Panc1 (cell line): ENCODE data around the gene DNAJC24.

ENCODE experiments used
- POLR2AphosphoS5 ChIP-seq: IDR thresholded peaks from 2 replicates; pipeline ENCODE4 v1.6.1; 2012; ENCODE audit warnings: mild to moderate bottlenecking, low read depth, low read length, moderate library complexity
- SIN3A ChIP-seq: IDR thresholded peaks from 2 replicates; pipeline ENCODE4 v1.6.1; 2012; ENCODE audit warnings: low read depth, mild to moderate bottlenecking, low read length, moderate library complexity, borderline replicate concordance; ENCODE audit not compliant: insufficient read depth
- TCF7L2 ChIP-seq: IDR thresholded peaks from 2 replicates; pipeline ENCODE4 v1.6.1; 2011; ENCODE audit warnings: mild to moderate bottlenecking, low read depth, low read length, inconsistent platforms
- TF ChIP-seq, protein P1 (sequence below), 2 experiments: IDR thresholded peaks; 2 replicates each; pipeline ENCODE4 v1.6.1; 2011 to 2012; ENCODE audit warnings: low read depth in 2 of 2, control low read depth in 1 of 2, low read length in 1 of 2, mild to moderate bottlenecking in 1 of 2, moderate library complexity in 1 of 2; ENCODE audit not compliant: insufficient read depth in 1 of 2
- TF ChIP-seq, protein P2 (sequence below): fragments of 450-650 bp; IDR thresholded peaks from 2 replicates; pipeline ENCODE4 v1.5.1; 2017; ENCODE audit warnings: mild to moderate bottlenecking

DNA sequence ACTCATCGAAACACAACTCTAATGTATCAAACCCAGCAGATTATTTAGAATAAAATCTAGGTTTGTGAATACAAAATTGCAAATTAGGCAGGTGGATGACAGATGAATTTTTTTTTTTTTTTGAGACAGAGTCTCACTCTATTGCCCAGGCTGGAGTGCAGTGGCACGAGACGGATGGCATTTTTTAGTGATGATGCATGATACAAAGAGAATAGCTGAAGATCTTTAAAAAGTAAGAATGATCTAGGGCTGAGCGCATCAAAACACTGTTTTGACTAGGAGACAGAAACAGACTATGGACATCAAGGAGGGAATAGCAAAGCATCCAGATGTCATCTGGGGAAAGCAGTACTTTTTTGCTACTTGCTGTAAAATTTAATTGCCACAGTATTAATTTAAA is 76.0 kb downstream of the DNAJC24 start:
- TF ChIP-seq, protein P1, sequence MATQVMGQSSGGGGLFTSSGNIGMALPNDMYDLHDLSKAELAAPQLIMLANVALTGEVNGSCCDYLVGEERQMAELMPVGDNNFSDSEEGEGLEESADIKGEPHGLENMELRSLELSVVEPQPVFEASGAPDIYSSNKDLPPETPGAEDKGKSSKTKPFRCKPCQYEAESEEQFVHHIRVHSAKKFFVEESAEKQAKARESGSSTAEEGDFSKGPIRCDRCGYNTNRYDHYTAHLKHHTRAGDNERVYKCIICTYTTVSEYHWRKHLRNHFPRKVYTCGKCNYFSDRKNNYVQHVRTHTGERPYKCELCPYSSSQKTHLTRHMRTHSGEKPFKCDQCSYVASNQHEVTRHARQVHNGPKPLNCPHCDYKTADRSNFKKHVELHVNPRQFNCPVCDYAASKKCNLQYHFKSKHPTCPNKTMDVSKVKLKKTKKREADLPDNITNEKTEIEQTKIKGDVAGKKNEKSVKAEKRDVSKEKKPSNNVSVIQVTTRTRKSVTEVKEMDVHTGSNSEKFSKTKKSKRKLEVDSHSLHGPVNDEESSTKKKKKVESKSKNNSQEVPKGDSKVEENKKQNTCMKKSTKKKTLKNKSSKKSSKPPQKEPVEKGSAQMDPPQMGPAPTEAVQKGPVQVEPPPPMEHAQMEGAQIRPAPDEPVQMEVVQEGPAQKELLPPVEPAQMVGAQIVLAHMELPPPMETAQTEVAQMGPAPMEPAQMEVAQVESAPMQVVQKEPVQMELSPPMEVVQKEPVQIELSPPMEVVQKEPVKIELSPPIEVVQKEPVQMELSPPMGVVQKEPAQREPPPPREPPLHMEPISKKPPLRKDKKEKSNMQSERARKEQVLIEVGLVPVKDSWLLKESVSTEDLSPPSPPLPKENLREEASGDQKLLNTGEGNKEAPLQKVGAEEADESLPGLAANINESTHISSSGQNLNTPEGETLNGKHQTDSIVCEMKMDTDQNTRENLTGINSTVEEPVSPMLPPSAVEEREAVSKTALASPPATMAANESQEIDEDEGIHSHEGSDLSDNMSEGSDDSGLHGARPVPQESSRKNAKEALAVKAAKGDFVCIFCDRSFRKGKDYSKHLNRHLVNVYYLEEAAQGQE (IDR thresholded peaks at IDR 0.05; ENCODE audit: insufficient read depth in 1 of 2, low read depth in 2 of 2, low read length in 1 of 2), result no peak
- TF ChIP-seq, protein P2, sequence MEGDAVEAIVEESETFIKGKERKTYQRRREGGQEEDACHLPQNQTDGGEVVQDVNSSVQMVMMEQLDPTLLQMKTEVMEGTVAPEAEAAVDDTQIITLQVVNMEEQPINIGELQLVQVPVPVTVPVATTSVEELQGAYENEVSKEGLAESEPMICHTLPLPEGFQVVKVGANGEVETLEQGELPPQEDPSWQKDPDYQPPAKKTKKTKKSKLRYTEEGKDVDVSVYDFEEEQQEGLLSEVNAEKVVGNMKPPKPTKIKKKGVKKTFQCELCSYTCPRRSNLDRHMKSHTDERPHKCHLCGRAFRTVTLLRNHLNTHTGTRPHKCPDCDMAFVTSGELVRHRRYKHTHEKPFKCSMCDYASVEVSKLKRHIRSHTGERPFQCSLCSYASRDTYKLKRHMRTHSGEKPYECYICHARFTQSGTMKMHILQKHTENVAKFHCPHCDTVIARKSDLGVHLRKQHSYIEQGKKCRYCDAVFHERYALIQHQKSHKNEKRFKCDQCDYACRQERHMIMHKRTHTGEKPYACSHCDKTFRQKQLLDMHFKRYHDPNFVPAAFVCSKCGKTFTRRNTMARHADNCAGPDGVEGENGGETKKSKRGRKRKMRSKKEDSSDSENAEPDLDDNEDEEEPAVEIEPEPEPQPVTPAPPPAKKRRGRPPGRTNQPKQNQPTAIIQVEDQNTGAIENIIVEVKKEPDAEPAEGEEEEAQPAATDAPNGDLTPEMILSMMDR, result no peak
- no peak for TF ChIP-seq POLR2AphosphoS5
- TF ChIP-seq TCF7L2, result no peak
- TF ChIP-seq SIN3A, result no peak
